Measurements from ENCODE around the gene KIAA1671.

Gene KIAA1671

DNA sequence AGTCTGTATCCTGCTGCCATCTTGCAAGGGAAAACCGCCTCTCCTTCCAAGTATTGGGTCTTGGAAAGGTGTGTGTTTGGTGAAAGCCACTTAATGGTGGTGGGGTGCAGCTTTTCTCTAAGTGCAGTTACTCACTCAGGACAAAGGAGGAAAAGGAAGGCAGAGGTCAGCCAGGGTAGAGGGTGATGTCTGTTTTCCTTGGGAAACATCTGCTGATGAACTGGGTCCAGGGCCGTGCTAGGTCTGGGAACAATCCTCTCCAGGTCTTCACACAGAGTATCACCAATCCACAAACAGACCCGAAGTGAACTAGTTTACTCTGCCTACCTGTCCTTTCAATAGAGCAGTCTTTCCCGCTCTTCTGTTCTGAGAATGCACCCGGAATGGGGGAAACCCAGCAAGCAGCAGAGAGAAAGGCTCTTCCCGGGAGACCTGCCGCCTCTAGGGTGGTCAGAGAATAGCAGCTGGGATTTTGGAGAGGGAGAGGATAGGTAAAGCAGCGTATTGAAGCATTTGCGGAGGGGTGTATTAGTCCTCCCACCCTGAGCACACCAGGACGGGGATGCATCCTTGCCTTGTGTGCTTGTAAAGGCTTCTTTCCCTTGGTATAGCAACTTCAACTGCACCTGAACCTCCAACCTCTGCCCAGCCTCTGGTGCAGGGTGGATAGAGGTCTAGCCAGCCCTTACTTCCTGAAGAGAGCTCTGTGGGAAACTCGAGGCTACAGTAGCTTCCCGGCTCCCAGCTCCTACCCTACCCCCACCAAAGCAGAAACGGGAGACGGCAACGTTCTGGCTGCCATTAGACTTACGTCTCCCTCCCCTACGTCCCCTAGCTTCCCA, 26.7 kb upstream of the KIAA1671 start:
- H2BK12ac ChIP-seq (ENCODE audit: low read length), result no peak overlapping the region
- H2BK120ac ChIP-seq (ENCODE audit: insufficient read depth, low read length, poor library complexity), result no peak overlapping the region
- H3K4me1 ChIP-seq (ENCODE audit: control insufficient read depth in 1 of 2, insufficient read depth in 2 of 2, low read length in 2 of 2), result peaks cover under 1 to 2% of the 10 kb centered on the region in 2 experiments
- H2AFZ ChIP-seq (ENCODE audit: insufficient read depth, low read length, poor library complexity), result no peak overlapping the region
- H3K4me3 ChIP-seq (ENCODE audit: low read depth, low read length), result no peak overlapping the region
- no peak for DNase-seq
- H4K12ac ChIP-seq (ENCODE audit: low read depth, low read length), result no peak overlapping the region
- H3K4ac ChIP-seq (ENCODE audit: low read depth, low read length), result no peak overlapping the region
- no peak overlapping the region for H2BK5ac ChIP-seq (ENCODE audit: low read depth, low read length, poor library complexity)
- H3K36me3 ChIP-seq (ENCODE audit: control insufficient read depth in 1 of 2, insufficient read depth in 2 of 2, low read length in 2 of 2), result no peaks in the 10 kb centered on the region
- no peaks in the 10 kb centered on the region for H3K79me2 ChIP-seq (ENCODE audit: control insufficient read depth, insufficient read depth, low read length, poor library complexity)
- no peaks in the 10 kb centered on the region for H3K27me3 ChIP-seq (ENCODE audit: insufficient read depth, low read length)
- no peak overlapping the region for H3K9ac ChIP-seq (ENCODE audit: low read length)
- no peak overlapping the region for H3K4me2 ChIP-seq (ENCODE audit: low read length)
- H3K9me3 ChIP-seq (ENCODE audit: insufficient read depth, low read depth, low read length), result peaks cover 2% of the 10 kb centered on the region
- no peak overlapping the region for H3K18ac ChIP-seq (ENCODE audit: low read length)
- H3K14ac ChIP-seq (ENCODE audit: low read length), result no peak overlapping the region
- WGBS (ENCODE audit: extremely low coverage, insufficient coverage, insufficient read length), result no CpG with 5 or more reads among the region's 17 CpGs
- no peak overlapping the region for H3K27ac ChIP-seq (ENCODE audit: low read depth, low read length)
- no peak overlapping the region for H4K91ac ChIP-seq (ENCODE audit: low read depth, low read length)
- H4K8ac ChIP-seq (ENCODE audit: low read depth, low read length), result no peak overlapping the region
- H3K79me1 ChIP-seq (ENCODE audit: low read length), result no peaks in the 10 kb centered on the region
- H2AK5ac ChIP-seq (ENCODE audit: low read length), result no peak overlapping the region
- no peak overlapping the region for H3K23ac ChIP-seq (ENCODE audit: low read length)

- Histone ChIP-seq H4K91ac (ENCODE audit: low read depth, low read length) (no peak overlapping the region), H3K79me1 (ENCODE audit: low read length) (no peaks in the 10 kb centered on the region), H3K27ac (ENCODE audit: low read depth, low read length) (no peak overlapping the region), H4K12ac (ENCODE audit: low read depth, low read length) (no peak overlapping the region), H3K23ac (ENCODE audit: low read length) (no peak overlapping the region), H3K4me2 (ENCODE audit: low read length) (no peak overlapping the region), H3K4me3 (ENCODE audit: low read depth, low read length) (no peak overlapping the region), H3K4ac (ENCODE audit: low read depth, low read length) (no peak overlapping the region), H4K8ac (ENCODE audit: low read depth, low read length) (no peak overlapping the region), H2AFZ (ENCODE audit: insufficient read depth, low read length, poor library complexity) (no peak overlapping the region), H3K9me3 (ENCODE audit: insufficient read depth, low read depth, low read length) (peaks cover 2% of the 10 kb centered on the region), H3K14ac (ENCODE audit: low read length) (no peak overlapping the region), H3K79me2 (ENCODE audit: control insufficient read depth, insufficient read depth, low read length, poor library complexity) (no peaks in the 10 kb centered on the region), H2BK120ac (ENCODE audit: insufficient read depth, low read length, poor library complexity) (no peak overlapping the region), H3K4me1 (ENCODE audit: control insufficient read depth in 1 of 2, insufficient read depth in 2 of 2, low read length in 2 of 2) (peaks cover 2 to 4% of the 10 kb centered on the region in 2 experiments), H3K18ac (ENCODE audit: low read length) (no peak overlapping the region), H2AK5ac (ENCODE audit: low read length) (no peak overlapping the region), H3K9ac (ENCODE audit: low read length) (no peak overlapping the region), H2BK5ac (ENCODE audit: low read depth, low read length, poor library complexity) (no peak overlapping the region), H3K27me3 (ENCODE audit: insufficient read depth, low read length) (no peaks in the 10 kb centered on the region), H2BK12ac (ENCODE audit: low read length) (no peak overlapping the region), H3K36me3 (ENCODE audit: control insufficient read depth in 1 of 2, insufficient read depth in 2 of 2, low read length in 2 of 2) (no peaks in the 10 kb centered on the region)
- no CpG with 5 or more reads among the region's 3 CpGs for WGBS (ENCODE audit: extremely low coverage, insufficient coverage, insufficient read length)
- DNase-seq, result no peak
Measured at GRCh38 chr22:24926428-24926725, 26.1 kb upstream of the KIAA1671 start.

- no peak overlapping the region for H4K12ac ChIP-seq (ENCODE audit: low read depth, low read length)
- no peak overlapping the region for H4K91ac ChIP-seq (ENCODE audit: low read depth, low read length)
- H3K36me3 ChIP-seq (ENCODE audit: control insufficient read depth in 1 of 2, insufficient read depth in 2 of 2, low read length in 2 of 2), result no peaks in the 10 kb centered on the region
- H3K4me2 ChIP-seq (ENCODE audit: low read length), result no peak overlapping the region
- H3K14ac ChIP-seq (ENCODE audit: low read length), result no peak overlapping the region
- no peak overlapping the region for H3K18ac ChIP-seq (ENCODE audit: low read length)
- H4K8ac ChIP-seq (ENCODE audit: low read depth, low read length), result no peak overlapping the region
- H3K9me3 ChIP-seq (ENCODE audit: insufficient read depth, low read depth, low read length), result peaks cover 2% of the 10 kb centered on the region
- no peak overlapping the region for H2BK120ac ChIP-seq (ENCODE audit: insufficient read depth, low read length, poor library complexity)
- H3K79me1 ChIP-seq (ENCODE audit: low read length), result no peaks in the 10 kb centered on the region
- DNase-seq, result peak in 1 of 2 donors; percentile 13
- H2BK5ac ChIP-seq (ENCODE audit: low read depth, low read length, poor library complexity), result no peak overlapping the region
- H3K79me2 ChIP-seq (ENCODE audit: control insufficient read depth, insufficient read depth, low read length, poor library complexity), result no peaks in the 10 kb centered on the region
- WGBS (ENCODE audit: extremely low coverage, insufficient coverage, insufficient read length), result no CpG with 5 or more reads among the region's 1 CpG
- H3K4ac ChIP-seq (ENCODE audit: low read depth, low read length), result no peak overlapping the region
- no peak overlapping the region for H3K4me3 ChIP-seq (ENCODE audit: low read depth, low read length)
- H3K27ac ChIP-seq (ENCODE audit: low read depth, low read length), result no peak overlapping the region
- H2AFZ ChIP-seq (ENCODE audit: insufficient read depth, low read length, poor library complexity), result no peak overlapping the region
- no peak overlapping the region for H3K23ac ChIP-seq (ENCODE audit: low read length)
- H2BK12ac ChIP-seq (ENCODE audit: low read length), result no peak overlapping the region
- no peak overlapping the region for H2AK5ac ChIP-seq (ENCODE audit: low read length)
- peaks cover 2 to 4% of the 10 kb centered on the region in 2 experiments for H3K4me1 ChIP-seq (ENCODE audit: control insufficient read depth in 1 of 2, insufficient read depth in 2 of 2, low read length in 2 of 2)
- no peaks in the 10 kb centered on the region for H3K27me3 ChIP-seq (ENCODE audit: insufficient read depth, low read length)
- no peak overlapping the region for H3K9ac ChIP-seq (ENCODE audit: low read length)
Measured at GRCh38 chr22:24926849-24927579, 25.5 kb upstream of the KIAA1671 start.

- H2BK120ac ChIP-seq (ENCODE audit: insufficient read depth, low read length, poor library complexity), result no peak overlapping the region
- H3K79me1 ChIP-seq (ENCODE audit: low read length), result no peaks in the 10 kb centered on the region
- H3K23ac ChIP-seq (ENCODE audit: low read length), result no peak overlapping the region
- H2BK12ac ChIP-seq (ENCODE audit: low read length), result no peak overlapping the region
- H4K91ac ChIP-seq (ENCODE audit: low read depth, low read length), result no peak overlapping the region
- WGBS (ENCODE audit: extremely low coverage, insufficient coverage, insufficient read length), result no CpG with 5 or more reads among the region's 7 CpGs
- H3K27me3 ChIP-seq (ENCODE audit: insufficient read depth, low read length), result no peaks in the 10 kb centered on the region
- peaks cover 2% of the 10 kb centered on the region for H3K9me3 ChIP-seq (ENCODE audit: insufficient read depth, low read depth, low read length)
- no peak overlapping the region for H2AFZ ChIP-seq (ENCODE audit: insufficient read depth, low read length, poor library complexity)
- no peak overlapping the region for H3K4ac ChIP-seq (ENCODE audit: low read depth, low read length)
- H3K4me1 ChIP-seq (ENCODE audit: control insufficient read depth in 1 of 2, insufficient read depth in 2 of 2, low read length in 2 of 2), result peaks cover 2 to 4% of the 10 kb centered on the region in 2 experiments
- no peak overlapping the region for H4K12ac ChIP-seq (ENCODE audit: low read depth, low read length)
- H3K18ac ChIP-seq (ENCODE audit: low read length), result no peak overlapping the region
- no peaks in the 10 kb centered on the region for H3K79me2 ChIP-seq (ENCODE audit: control insufficient read depth, insufficient read depth, low read length, poor library complexity)
- no peaks in the 10 kb centered on the region for H3K36me3 ChIP-seq (ENCODE audit: control insufficient read depth in 1 of 2, insufficient read depth in 2 of 2, low read length in 2 of 2)
- no peak overlapping the region for H2BK5ac ChIP-seq (ENCODE audit: low read depth, low read length, poor library complexity)
- H3K4me2 ChIP-seq (ENCODE audit: low read length), result no peak overlapping the region
- no peak overlapping the region for H2AK5ac ChIP-seq (ENCODE audit: low read length)
- H3K4me3 ChIP-seq (ENCODE audit: low read depth, low read length), result no peak overlapping the region
- H3K9ac ChIP-seq (ENCODE audit: low read length), result no peak overlapping the region
- no peak overlapping the region for H3K27ac ChIP-seq (ENCODE audit: low read depth, low read length)
- H3K14ac ChIP-seq (ENCODE audit: low read length), result no peak overlapping the region
- no peak for DNase-seq
- no peak overlapping the region for H4K8ac ChIP-seq (ENCODE audit: low read depth, low read length)
Measured at GRCh38 chr22:24928322-24928721, 24.2 kb upstream of the KIAA1671 start.
